GM15510 (cell line): ENCODE measurements around the gene NUDT6.

Experiments
- POLR2A ChIP-seq: IDR thresholded peaks from 3 replicates; pipeline ENCODE4 v1.6.1; 2011; ENCODE audit warnings: borderline replicate concordance; ENCODE audit not compliant: insufficient read length; ENCODE audit errors: extremely low read depth

The NUDT6 gene

DNA sequence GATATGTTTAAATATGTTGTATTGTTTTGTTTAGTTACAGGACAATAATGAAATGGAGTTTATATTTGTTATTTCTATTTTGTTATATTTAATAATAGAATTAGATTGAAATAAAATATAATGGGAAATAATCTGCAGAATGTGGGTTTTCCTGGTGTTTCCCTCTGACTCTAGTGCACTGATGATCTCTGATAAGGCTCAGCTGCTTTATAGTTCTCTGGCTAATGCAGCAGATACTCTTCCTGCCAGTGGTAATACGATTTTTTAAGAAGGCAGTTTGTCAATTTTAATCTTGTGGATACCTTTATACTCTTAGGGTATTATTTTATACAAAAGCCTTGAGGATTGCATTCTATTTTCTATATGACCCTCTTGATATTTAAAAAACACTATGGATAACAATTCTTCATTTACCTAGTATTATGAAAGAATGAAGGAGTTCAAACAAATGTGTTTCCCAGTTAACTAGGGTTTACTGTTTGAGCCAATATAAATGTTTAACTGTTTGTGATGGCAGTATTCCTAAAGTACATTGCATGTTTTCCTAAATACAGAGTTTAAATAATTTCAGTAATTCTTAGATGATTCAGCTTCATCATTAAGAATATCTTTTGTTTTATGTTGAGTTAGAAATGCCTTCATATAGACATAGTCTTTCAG is 26.9 kb downstream of the NUDT6 start:
- no peak for TF ChIP-seq POLR2A

DNA sequence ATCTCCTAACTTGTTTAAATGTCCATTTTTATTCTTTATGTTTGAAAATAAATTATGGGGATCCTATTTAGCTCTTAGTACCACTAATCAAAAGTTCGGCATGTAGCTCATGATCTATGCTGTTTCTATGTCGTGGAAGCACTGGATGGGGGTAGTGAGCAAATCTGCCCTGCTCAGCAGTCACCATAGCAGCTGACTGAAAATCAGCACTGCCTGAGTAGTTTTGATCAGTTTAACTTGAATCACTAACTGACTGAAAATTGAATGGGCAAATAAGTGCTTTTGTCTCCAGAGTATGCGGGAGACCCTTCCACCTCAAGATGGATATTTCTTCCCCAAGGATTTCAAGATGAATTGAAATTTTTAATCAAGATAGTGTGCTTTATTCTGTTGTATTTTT is 27.6 kb downstream of the NUDT6 start:
- TF ChIP-seq POLR2A, result no peak

DNA sequence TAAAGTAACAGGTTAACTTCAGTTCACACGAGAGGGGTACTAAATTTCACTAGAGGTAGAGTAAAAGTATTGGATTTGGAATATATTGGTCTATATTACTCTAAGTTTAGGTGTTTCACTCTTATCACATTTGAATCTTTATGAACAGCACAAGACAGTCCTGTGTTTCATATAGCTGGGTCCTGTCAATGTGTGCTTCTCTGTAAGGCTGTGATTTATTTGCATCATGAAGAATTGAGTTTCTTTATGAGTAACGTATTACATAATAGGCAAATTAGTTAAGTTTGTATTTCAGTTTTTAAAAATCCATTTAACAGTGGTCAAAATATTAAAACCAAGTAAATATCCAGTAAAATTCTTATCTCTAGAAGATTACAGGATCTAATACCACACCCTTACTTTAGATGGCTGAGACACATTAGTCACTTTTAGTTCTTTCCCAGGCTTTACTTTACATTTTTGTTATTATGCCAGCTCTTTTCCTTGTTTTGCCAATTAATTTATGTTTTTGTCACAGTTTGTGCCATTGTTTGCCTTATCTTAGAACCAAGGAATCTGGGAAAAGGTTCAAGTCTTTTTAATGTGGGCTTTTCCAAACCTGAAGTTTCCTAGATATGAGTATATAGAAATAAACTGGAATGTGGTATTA is 32.1 kb downstream of the NUDT6 start:
- TF ChIP-seq POLR2A, result no peak

DNA sequence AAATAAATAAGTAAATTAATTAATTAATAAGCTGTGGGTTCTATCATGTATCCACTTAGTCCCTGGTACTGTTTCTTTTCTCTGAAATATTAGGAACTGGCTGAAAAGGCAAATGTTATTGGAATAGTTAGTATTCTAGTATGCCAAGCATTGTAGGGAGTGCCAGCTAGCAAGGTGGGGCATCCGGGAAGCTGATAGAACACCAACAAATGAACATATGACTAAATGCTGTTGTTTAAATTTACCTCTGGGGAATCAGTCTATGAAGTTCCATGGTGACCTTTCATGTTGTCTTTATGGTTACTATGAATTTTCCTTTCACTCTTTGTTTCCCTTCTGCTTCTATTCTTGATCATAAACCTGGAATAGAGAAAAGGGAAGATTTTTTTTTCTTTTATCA is 32.7 kb downstream of the NUDT6 start:
- no peak for TF ChIP-seq POLR2A

DNA sequence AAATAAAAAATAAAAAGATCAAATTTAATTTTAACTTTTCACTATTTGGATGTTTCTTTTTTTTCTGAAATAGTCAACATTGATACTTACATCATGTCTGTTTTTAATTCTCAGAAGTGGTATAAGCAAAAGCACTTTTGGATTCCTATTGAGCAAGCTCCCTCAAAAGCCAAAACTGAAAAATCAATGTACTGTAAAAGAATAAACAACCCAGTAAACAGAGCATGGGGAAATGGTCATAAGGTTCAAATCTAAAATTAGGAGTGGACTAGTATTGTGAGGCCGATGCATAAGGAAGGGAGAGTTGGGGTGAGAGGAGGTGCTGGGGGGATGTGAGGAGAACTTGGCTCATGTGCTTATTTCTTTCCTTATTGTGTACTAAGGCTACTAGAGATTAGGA is 37.9 kb downstream of the NUDT6 start:
- TF ChIP-seq POLR2A, result no peak

DNA sequence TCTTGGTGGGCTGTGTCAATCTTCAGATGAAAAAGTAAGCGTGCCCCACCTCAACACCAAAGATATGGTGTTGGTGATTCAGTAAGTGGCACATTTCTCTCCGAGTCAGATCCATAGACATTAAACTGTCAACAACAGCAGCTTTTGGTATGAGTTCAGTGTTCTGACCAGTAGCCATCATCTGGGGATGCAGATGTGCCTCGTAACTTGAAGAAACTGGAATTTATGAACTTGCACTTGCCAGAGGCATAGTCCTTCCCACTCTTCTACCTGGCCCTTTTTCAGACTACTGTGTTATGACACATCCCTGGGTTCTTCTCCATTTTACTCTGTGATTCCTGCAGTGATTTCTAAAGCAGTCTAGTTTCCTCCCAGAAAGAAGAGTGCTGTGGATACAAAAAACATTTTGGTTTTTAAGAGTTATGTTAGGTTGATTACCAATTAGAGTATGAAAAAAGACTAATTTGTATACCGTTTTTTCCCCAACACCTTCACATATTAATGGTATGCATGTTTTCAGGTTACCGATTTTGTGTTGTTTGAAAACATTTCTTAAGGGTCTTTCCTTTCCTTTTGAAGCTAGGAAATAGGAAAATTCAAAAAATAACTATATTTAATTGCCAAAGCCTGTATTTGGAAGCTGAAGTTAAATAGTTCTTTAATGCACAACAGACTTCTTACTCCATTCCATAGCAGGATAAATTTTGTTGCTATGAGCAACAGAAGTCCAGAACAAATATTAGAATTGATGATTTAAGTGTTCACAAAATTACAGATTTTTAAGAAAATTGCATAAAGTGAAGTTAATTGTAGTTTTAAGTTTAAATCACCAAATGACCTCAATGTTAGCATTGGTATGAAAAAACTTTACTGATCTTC is 39.3 kb downstream of the NUDT6 start:
- TF ChIP-seq POLR2A, result no peak

DNA sequence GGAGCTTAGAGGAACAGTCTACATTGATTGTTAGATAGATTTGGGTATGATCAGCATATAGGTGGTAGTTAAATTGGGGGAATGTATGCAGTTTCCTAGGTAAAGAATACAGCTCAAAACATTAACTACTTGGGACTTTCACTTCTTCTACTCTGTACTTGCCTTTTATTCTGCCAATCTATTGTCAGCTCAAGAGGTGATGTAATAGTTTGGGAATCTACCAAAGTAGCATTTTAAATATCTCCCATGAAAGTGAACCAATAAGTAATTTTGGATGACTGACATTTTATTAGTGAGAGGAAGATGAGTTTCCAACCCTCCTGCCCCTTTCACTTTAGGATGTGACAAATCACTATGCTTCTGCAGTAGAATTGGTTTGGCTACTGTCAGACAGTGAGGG is 43.4 kb downstream of the NUDT6 start:
- no peak for TF ChIP-seq POLR2A

DNA sequence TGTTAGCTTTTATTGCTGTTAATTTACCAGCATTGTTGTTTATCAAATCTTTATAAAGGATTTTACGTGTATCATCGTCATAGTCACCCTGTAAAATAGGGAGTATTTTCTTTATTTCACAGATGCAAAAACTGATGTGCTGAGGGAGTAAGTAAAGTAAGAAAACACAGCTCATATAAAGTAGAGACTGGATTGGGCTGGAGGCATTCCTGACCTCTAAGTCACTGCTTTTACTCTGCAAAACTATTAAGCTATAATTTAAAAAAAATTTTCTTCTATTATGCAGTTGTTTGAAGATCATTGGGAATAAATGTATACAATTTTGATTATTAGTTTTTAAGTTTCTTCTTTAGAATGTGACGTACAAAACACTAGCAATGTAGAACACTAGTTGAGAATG is 45.9 kb downstream of the NUDT6 start:
- TF ChIP-seq POLR2A, result no peak

DNA sequence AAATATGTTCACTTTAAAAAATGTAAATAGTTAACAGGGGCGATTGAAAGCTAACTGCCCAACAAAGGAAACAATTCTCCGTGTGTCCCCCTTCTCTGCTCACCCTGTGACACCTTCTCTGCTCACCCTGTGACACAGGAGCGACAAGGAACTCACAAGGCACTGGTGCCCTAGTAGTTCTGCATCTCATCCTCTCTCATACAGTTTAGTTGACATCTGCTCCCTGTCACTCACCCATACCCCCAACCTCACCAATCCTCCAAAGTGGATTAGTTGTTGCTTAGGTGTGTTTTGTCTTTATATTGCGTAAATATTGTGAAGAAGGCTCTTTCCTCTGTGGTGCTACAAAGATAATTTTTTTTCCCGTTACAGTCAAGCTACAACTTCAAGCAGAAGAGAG is 46.4 kb downstream of the NUDT6 start:
- no peak for TF ChIP-seq POLR2A

DNA sequence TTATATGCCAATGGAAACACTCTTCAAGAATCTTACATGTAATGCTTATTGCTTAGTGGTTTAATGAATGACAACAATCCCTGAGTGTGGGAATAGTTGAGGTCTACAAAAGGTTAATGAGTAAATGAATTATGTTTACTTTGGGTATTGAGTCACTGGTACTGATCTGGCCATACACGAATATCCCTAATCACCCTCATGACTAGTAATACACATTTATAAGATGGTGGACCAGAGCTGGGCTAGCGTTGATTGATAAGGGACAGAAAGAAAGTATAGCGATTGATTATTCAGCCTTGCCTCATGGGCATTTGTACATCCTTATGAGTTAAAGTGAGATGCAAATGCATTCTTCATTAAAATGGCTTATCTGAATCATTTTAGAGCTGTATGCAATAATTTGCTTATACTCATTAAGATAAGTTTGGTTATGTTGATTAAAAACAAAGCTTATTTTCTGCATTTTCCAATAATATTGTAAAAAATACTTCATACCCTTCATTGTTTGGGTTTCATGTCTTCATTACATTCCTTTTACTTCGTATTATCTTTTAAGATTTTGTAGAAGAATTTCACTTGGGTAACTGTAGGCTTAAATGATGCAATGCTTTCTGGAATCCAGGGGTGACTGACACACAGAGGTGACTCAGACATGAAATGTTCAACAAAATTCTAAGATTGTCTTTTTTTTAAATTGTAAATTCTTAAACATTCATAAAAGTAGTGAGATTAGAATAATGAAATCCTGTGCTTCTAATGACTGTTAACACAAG is 48.4 kb downstream of the NUDT6 start:
- no peak for TF ChIP-seq POLR2A

DNA sequence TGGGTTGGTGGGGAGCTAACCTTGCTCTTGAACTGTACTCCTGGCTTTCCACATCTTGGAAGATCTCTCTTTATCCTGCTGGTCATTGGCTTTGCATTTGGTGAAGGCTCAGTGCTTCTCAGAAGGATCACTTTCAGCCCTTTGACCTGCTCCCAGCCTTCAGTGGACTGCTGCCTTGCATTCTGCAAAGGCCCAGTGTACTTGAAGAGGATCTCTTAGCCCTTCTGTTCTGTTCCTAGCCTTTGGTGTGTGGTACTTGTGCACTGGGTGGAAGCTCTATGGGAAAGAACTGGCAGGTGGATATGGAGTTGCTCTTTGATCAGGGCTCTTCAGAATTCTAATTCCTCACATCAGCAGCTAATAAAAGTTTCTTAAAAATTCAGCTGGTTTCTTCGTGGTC is 49.3 kb downstream of the NUDT6 start:
- TF ChIP-seq POLR2A, result no peak

DNA sequence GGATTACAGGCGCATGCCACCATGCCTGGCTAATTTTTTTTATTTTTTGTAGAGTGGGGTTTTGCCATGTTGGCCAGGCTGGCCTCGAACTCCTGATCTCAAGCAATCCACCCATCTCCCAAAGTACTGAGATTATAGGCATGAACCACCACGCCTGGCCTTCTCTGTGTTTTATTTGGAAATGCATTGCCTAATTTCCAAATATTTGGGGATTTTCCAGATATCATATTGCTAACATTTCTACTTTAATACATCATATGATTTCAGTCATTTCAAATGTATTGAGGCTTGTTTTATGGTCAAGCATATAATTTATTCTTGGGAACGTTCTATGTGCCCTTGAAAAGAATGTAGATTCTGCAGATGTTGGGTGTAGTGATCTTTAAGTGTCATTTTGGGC is 57.0 kb downstream of the NUDT6 start:
- TF ChIP-seq POLR2A, result no peak

DNA sequence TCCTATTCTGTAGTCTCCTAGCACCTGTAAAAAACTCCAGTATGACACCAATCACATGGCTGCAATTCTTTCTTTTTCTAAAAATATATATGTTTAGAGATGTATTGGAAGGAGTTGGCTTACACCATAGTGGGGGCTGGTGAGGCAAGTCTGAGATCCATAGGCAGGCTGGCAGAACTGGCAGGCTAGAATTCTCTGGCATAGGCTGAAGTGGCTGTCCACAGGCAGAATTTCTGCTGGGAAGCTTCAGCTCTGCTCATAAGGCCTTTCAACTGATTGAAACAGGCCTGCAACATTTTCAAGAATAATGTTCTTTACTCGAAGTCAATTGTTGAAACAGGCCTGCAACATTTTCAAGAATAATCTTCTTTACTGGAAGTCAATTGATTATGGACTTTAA is 58.8 kb downstream of the NUDT6 start:
- TF ChIP-seq POLR2A, result no peak

DNA sequence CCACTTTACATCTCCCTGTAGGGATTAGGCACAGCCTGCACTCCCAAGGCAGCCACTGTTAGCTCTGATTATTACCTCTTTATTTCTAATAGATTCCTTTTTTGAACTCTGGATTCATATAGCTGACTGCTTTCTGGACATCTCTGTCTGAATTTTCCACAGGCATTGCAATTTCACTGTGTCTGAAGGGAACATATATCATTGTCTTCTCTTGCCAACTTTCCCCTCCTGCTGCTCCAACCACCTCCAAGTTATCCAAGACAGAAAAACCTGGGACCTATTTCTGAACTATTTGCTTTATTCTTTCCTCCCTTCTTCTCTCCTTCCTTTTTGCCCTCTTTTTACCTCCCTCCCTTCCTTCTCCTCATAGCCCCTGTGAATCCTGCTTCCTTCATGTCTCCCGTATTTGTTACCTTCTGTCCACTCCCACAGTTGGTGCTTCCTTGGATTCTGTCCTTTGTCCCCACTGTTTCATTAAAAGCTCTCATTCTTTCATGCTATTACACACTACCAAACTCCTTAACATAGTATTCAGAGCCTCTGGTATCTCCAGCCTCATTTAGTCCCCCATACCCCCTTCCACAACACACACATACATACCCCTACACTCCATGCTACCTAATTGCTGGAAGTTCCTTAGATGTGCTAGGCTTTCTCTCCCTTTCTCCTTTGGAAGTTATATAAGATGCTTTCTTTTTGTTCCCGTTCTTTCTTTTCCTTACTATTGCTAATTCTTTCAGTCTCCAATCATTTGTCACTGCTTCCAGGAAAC is 61.0 kb downstream of the NUDT6 start:
- TF ChIP-seq POLR2A, result no peak
